SKM-1 (cell line): ENCODE measurements around the gene PCNA.
"Not testable (repeated sequence)": the region's sequence is repeated elsewhere in the genome, so short reads cannot be mapped to it uniquely, and the experiment has no call there.

Experiments
- DNase-seq: peaks from one replicate; lab custom pipeline; 2025; ENCODE audit not compliant: unreplicated experiment; lab: John Stamatoyannopoulos, UW

The PCNA gene

DNA sequence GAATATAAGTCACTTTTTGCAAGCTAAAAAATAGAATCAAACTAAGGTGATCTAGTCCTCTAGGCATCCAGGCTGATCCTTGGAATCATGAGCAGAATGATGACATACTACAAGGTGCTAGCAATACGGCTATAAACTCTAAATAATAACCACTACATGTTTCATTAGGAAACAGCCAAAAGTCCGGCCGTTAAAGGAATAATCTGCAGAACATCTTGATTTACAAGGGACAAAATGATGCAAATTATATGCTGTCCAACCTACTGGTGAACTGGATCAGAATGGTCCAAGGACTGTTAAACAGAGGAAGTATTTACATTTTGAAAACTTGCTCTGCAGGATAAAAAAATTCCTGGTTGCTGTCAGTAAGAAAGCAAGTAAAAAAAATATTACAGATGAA is 19.8 kb downstream of the PCNA start:
- not testable (repeated sequence) for DNase-seq

DNA sequence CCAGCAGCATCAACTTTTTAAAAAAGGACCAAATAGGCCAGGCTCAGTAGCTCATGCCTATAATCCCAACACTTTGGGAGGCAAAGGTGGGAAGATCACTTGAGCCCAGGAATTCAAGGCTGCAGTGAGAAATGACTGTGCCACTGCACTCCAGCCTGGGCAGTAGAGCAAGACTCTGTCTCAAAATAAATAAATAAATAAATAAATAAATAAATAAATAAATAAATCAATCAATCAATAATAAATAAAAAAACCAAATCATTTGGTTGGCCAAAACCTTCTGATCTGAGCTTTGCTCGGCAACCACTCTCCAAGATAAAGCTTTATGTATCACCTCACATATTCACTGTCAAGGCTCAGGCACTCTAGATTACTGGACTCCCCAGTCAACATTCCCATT is 20.7 kb downstream of the PCNA start:
- DNase-seq, result not testable (repeated sequence)

DNA sequence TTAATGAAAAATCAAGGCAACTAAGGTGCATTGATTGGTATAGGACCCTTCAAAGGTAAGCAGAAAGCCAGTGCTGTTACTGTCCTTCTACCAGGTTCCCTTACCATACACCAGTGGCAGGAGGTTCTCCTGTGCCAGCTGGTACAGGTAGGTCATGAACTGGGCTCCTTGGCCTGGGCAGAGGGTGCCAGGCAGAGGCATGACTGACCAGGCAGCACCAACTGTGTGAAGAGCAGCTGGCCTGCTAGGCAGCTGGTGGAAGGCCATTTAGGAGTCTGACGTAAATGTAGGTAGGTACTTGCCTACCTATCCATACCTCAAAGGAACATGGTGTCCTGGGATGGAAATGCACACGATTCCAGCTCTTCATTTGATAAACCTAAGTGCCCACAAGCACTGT is 23.3 kb downstream of the PCNA start:
- DNase-seq, result no peak

DNA sequence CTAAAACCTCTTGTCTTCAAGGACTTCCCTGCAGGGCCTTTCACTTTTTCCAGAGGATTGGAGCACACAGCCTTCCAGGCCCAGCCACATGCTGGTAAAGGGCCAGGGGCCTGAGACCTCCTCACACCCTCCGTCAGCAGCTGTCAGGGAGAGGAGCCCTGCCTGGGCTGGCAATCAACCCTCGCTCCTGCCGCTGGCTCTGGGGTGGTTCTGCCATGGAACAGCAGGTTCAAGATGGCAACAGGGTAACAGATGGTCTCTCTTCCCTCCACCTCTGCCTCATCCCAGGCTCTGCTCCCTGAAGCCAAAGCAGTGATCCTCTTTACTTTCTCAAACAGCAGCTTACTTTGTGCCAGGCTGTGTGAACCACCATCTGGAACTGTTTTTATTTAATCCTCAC is 23.8 kb downstream of the PCNA start:
- no peak for DNase-seq

DNA sequence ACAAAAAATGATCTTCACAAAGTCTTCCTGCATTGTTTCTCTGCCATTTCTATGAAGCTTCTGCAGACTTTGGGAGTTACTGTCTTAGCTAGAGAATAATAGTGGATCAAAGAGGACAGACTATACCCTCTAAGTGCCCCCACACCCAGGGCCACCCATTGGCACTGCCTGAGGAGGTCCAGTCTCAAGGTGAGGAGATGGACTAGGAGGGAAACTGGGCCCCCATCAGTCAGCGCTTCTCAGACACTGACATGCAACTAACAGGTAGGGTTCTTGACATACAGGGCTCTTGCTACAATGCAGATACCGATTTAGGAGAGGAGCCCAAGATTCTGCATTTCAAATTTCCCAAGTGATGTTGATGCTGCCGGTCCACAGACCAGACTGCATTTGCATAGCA is 24.3 kb downstream of the PCNA start:
- DNase-seq, result no peak

GRCh38 chr20:5092765-5093339 is 26.9 kb downstream of the PCNA start:
- DNase-seq, result no peak

GRCh38 chr20:5091902-5092301 is 27.9 kb downstream of the PCNA start:
- DNase-seq, result no peak

GRCh38 chr20:5090191-5090590 is 29.6 kb downstream of the PCNA start:
- peak; percentile 43 for DNase-seq

GRCh38 chr20:5088688-5089087 is 31.1 kb downstream of the PCNA start:
- no peak for DNase-seq

GRCh38 chr20:5085380-5085779 is 34.4 kb downstream of the PCNA start:
- DNase-seq, result peak; percentile 7

GRCh38 chr20:5080384-5080877 is 39.3 kb downstream of the PCNA start:
- peak; percentile 57 for DNase-seq

GRCh38 chr20:5078399-5078958 is 41.3 kb downstream of the PCNA start:
- peak; percentile 76 for DNase-seq

DNA sequence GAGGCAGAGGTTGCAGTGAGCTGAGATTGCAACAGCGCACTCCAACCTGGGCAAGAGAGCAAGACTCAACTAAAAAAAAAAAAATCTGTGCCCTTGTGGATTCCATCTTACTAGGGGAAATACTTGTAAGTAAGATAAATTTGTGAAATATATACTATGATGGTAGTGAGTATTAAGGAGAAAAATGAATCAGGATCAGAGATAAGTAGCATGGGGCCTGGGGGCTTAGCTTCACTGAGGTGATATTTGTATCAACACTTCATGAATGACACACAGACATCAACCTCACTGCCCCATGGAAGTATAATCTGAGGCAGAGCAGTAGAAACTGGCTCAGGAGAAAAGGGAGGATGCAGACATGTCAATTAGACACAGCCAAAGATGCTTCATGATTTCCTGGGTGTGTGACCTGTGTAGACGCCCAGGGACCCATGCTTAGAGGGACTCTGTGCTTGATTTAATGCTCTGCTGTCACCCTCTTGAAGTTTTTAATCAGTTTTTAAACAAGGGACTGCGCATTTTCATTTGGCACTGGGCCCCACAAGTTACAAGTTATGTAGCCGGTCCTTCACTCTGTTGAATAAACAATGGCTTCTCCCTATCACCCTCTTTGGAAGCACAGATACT is 41.9 kb downstream of the PCNA start:
- no peak for DNase-seq

GRCh38 chr20:5076913-5077312 is 42.8 kb downstream of the PCNA start:
- not testable (repeated sequence) for DNase-seq

- DNase-seq, result no peak
These were observed 45.5 kb downstream of the PCNA start for GRCh38 chr20:5074232-5074674.

GRCh38 chr20:5073660-5074231 is 46.0 kb downstream of the PCNA start:
- DNase-seq, result no peak

DNA sequence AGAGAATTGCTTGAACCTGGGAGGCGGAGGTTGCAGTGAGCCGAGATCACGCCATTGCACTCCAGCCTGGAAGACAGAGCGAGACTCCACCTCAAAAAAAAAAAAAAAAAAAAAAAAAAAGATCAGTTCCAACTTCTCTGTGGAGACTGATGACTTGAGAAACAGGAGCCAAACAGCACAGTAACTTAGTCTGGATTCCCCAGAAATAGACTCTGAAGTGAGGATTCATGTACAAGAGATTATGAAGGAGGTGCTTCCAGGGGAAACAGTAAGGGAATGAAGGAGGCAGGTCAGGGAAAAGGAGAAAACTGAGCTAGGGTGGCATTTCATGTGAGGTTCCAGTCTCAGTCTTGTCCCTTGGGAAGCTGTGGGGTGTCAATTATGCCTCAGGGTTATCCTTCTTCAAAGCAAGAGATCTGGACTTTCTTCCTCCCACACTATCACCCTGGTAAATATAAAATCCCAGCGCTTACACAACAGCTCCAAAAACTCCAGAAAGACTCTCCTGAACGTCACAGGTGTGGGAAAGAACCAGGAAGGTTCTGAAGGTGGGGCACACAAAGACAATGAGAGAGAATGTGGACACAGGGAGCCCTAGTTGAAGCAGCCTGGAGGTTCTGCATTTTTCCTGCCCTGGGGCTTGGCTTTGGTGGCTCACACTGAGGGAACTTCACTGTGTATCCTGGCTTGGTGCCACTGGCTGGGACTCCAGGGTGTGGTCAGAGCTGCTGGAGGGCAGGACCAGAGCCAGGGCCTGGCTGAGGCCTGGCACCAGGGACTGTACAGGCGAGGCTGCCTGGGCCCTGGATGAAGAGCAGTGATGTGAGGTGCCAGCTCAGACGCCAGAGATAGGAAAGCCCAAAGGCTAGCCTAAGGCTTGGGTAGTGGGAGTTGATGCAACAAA is 46.8 kb downstream of the PCNA start:
- no peak for DNase-seq

DNA sequence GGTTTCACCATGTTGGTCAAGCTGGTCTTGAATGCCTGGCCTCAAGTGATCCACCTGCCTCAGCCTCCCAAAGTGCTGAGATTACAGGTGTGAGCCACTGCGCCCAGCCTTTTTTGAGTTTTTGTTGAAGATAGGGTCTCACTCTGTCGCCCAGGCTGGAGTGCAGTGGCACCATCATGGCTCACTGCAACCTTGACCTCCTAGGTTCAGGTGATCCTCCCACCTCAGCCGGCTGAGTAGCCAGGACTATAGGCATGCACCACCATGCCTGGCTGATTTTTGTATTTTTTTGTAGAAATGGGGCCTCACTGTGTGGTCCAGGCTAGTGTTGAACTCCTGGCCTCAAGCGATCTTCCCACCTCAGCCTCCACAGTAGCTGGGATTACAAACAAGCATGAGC is 47.8 kb downstream of the PCNA start:
- not testable (repeated sequence) for DNase-seq

GRCh38 chr20:5070570-5070969 is 49.2 kb downstream of the PCNA start:
- DNase-seq, result no peak

- DNase-seq, result no peak
These were observed 49.7 kb downstream of the PCNA start for GRCh38 chr20:5070081-5070480.

DNA sequence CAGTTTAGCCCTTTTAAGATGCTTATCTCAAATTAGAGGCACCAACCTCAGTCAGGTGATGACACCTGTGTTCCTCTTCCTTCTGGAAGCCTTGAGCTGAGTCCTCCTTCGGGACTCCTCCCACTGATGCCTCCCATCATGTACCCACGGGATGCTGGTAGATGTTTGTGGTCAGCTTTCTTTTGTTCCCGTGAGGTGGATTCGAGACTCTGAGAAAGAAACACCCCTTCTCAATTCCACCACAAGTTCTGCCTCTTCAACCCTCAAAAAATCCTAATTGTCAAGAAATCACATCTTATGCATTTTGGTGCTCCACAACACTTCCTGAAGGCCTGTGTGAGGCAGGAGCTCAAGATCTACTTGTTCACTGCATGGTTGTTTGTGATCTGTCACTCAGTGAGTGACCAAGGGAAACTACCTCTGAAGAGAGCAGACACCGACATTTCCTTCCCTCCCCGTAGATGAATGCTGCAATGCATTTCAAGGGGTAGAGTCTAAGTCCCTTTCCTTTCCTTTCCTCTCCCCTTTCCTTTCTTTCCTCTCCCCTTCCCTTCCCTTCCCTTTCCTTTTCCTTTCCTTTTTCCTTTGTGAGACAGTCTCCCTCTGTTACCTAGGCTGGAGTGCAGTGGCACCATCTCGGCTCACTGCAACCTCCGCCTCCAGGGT is 50.5 kb downstream of the PCNA start:
- no peak for DNase-seq
